Effector memory CD4-positive, alpha-beta T cell (primary cell): ENCODE measurements around the gene PDE6H.

ENCODE experiments used
- DNase-seq, 3 donors: peaks; one replicate each; pipeline ENCODE4 v3.0.0-alpha.2; 2020
- H3K27ac ChIP-seq: 2 replicates; pipeline ENCODE4 v1.7.0; 2013; ENCODE audit warnings: mild to moderate bottlenecking, low read length, moderate library complexity; ENCODE audit not compliant: insufficient read depth, poor library complexity, severe bottlenecking
- H3K27me3 ChIP-seq: replicated peaks from 2 replicates; pipeline ENCODE4 v1.7.0; 2013; ENCODE audit warnings: mild to moderate bottlenecking, low read length; ENCODE audit not compliant: insufficient read depth, control insufficient read depth, poor library complexity, severe bottlenecking
- H3K36me3 ChIP-seq: 2 replicates; pipeline ENCODE4 v1.7.0; 2013; ENCODE audit warnings: mild to moderate bottlenecking, low read length, moderate library complexity; ENCODE audit not compliant: control insufficient read depth, insufficient read depth
- H3K4me1 ChIP-seq: 2 replicates; pipeline ENCODE4 v1.7.0; 2013; ENCODE audit warnings: low read length, mild to moderate bottlenecking; ENCODE audit not compliant: control insufficient read depth, insufficient read depth, poor library complexity, severe bottlenecking
- H3K4me3 ChIP-seq: 2 replicates; pipeline ENCODE4 v1.7.0; 2013; ENCODE audit warnings: low read length, low read depth, mild to moderate bottlenecking; ENCODE audit not compliant: insufficient read depth, poor library complexity, severe bottlenecking
- H3K9me3 ChIP-seq: 2 replicates; pipeline ENCODE4 v1.7.0; 2013; ENCODE audit warnings: mild to moderate bottlenecking, low read length, moderate library complexity; ENCODE audit not compliant: control insufficient read depth

The PDE6H gene

GRCh38 chr12:14984036-14984435 is 11.2 kb downstream of the PDE6H start:
- H3K4me1 ChIP-seq: peaks cover 21% of the 10 kb centered on the region
- no peak for DNase-seq

GRCh38 chr12:14984766-14985285 is 12.0 kb downstream of the PDE6H start:
- H3K4me1 ChIP-seq: peaks cover 16% of the 10 kb centered on the region
- no peaks in the 10 kb centered on the region for H3K9me3 ChIP-seq
- H3K27me3 ChIP-seq: no peaks in the 10 kb centered on the region
- H3K4me3 ChIP-seq: no peak overlapping the region
- DNase-seq: no peak
- no peak overlapping the region for H3K27ac ChIP-seq
- H3K36me3 ChIP-seq: no peaks in the 10 kb centered on the region

More at GRCh38 chr12:14984036-14984435, 11.2 kb downstream of the PDE6H start:
- H3K27ac ChIP-seq: no peak overlapping the region
- H3K4me3 ChIP-seq: no peak overlapping the region
- H3K36me3 ChIP-seq: no peaks in the 10 kb centered on the region
- H3K27me3 ChIP-seq: no peaks in the 10 kb centered on the region
- no peaks in the 10 kb centered on the region for H3K9me3 ChIP-seq

- H3K4me1 ChIP-seq: peaks cover 9% of the 10 kb centered on the region
- no peaks in the 10 kb centered on the region for H3K9me3 ChIP-seq
- DNase-seq: no peak
- H3K36me3 ChIP-seq: no peaks in the 10 kb centered on the region
- H3K27me3 ChIP-seq: no peaks in the 10 kb centered on the region
- H3K4me3 ChIP-seq: no peak overlapping the region
- H3K27ac ChIP-seq: no peak overlapping the region
These were observed 13.6 kb downstream of the PDE6H start for GRCh38 chr12:14986449-14986848.

- H3K27me3 ChIP-seq: no peaks in the 10 kb centered on the region
- DNase-seq: no peak
- no peaks in the 10 kb centered on the region for H3K9me3 ChIP-seq
- peaks cover 6% of the 10 kb centered on the region for H3K4me1 ChIP-seq
- H3K27ac ChIP-seq: no peak overlapping the region
- no peak overlapping the region for H3K4me3 ChIP-seq
- H3K36me3 ChIP-seq: no peaks in the 10 kb centered on the region
These were observed 15.2 kb downstream of the PDE6H start for GRCh38 chr12:14988035-14988434.

- no peak overlapping the region for H3K27ac ChIP-seq
These were observed 16.9 kb downstream of the PDE6H start for GRCh38 chr12:14989790-14990189.

GRCh38 chr12:14991069-14991468 is 18.2 kb downstream of the PDE6H start:
- no peak for DNase-seq
- Histone ChIP-seq H3K36me3 (no peaks in the 10 kb centered on the region), H3K27ac (no peak overlapping the region), H3K4me1 (peaks cover 10% of the 10 kb centered on the region), H3K4me3 (no peak overlapping the region), H3K9me3 (no peaks in the 10 kb centered on the region), H3K27me3 (no peaks in the 10 kb centered on the region)

More at GRCh38 chr12:14989790-14990189, 16.9 kb downstream of the PDE6H start:
- no peak for DNase-seq
- H3K4me1 ChIP-seq: peaks cover 1% of the 10 kb centered on the region
- H3K36me3 ChIP-seq: no peaks in the 10 kb centered on the region
- H3K4me3 ChIP-seq: no peak overlapping the region
- H3K27me3 ChIP-seq: no peaks in the 10 kb centered on the region
- no peaks in the 10 kb centered on the region for H3K9me3 ChIP-seq

GRCh38 chr12:14992673-14993072 is 19.8 kb downstream of the PDE6H start:
- H3K9me3 ChIP-seq: no peaks in the 10 kb centered on the region
- no peaks in the 10 kb centered on the region for H3K36me3 ChIP-seq
- no peak overlapping the region for H3K4me3 ChIP-seq
- no peak for DNase-seq
- no peaks in the 10 kb centered on the region for H3K27me3 ChIP-seq
- H3K4me1 ChIP-seq: peaks cover 10% of the 10 kb centered on the region
- no peak overlapping the region for H3K27ac ChIP-seq

GRCh38 chr12:14993117-14993516 is 20.3 kb downstream of the PDE6H start:
- DNase-seq: no peak
- Histone ChIP-seq H3K9me3 (no peaks in the 10 kb centered on the region), H3K27ac (no peak overlapping the region), H3K27me3 (no peaks in the 10 kb centered on the region), H3K36me3 (no peaks in the 10 kb centered on the region), H3K4me1 (peaks cover 10% of the 10 kb centered on the region), H3K4me3 (no peak overlapping the region)

GRCh38 chr12:14993537-14994266 is 20.9 kb downstream of the PDE6H start:
- DNase-seq: no peak
- Histone ChIP-seq H3K27ac (no peak overlapping the region), H3K36me3 (no peaks in the 10 kb centered on the region), H3K4me1 (peaks cover 10% of the 10 kb centered on the region), H3K9me3 (no peaks in the 10 kb centered on the region), H3K4me3 (no peak overlapping the region), H3K27me3 (no peaks in the 10 kb centered on the region)

- DNase-seq: no peak
- no peak overlapping the region for H3K27ac ChIP-seq
- H3K4me3 ChIP-seq: no peak overlapping the region
These were observed 21.8 kb downstream of the PDE6H start for GRCh38 chr12:14994610-14995009.

More at GRCh38 chr12:14994610-14995009, 21.8 kb downstream of the PDE6H start:
- Histone ChIP-seq H3K27me3 (no peaks in the 10 kb centered on the region), H3K9me3 (no peaks in the 10 kb centered on the region), H3K4me1 (peaks cover 10% of the 10 kb centered on the region), H3K36me3 (no peaks in the 10 kb centered on the region)
